Activated naive CD4-positive, alpha-beta T cell (primary cell): ENCODE measurements around the gene AP2S1.
"Not testable (repeated sequence)": the region's sequence is repeated elsewhere in the genome, so short reads cannot be mapped to it uniquely, and the experiment has no call there.

Source experiments
- DNase-seq, 4 experiments: peaks; one replicate each; lab custom pipeline; 2025; lab: John Stamatoyannopoulos, UW

AP2S1 gene

DNA sequence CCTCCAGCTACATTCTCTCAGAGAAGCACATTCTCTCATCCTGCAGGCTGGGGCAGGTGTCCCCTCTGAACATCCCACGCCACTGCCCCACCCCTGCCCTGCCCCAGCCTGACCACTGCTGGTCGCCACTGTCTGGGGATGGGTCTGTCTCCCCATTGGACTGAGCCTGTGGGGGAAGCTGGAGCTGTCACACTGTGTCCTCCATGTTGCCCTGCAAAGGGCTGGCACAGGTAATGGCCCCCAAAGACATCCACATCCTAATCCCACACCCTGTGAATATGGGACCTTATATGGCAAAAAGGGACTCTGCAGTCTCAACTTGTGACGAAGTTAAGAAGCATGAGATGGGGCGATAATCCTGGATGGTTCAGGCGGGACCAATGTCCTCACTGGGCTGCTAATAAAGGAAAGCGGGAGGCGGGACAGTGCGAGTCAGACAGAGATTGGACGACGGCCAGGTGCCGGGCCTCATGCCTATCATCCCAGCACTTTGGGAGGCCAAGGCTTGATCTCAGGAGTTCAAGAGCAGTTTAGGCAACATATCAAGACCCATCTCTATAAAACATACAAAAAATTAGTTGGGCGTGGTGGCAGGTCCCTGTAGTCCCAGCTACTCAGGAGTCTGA is 9.1 kb downstream of the AP2S1 start:
- DNase-seq = no peak

DNA sequence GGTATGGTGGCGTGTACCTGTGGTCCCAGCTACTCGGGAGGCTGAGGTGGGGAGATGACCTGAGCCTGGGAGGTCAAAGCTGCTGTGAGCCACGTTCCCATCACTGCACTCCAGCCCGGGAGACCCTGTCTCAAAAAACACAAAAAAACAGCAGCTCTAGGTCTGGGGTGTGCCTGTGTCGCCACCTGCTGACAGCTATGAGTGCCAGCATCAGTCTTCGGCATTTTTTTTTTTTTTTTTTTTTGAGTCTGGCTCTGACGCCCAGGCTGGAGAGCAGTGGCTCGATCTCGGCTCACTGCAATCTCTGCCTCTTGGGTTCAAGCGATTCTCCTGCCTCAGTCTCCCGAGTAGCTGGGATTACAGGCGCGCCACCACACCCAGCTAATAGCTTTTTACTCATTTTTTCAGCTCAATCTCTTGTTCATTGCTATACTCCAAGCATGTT is 10.1 kb downstream of the AP2S1 start:
- peak in 1 of 4 experiments; percentile 38 for DNase-seq

DNA sequence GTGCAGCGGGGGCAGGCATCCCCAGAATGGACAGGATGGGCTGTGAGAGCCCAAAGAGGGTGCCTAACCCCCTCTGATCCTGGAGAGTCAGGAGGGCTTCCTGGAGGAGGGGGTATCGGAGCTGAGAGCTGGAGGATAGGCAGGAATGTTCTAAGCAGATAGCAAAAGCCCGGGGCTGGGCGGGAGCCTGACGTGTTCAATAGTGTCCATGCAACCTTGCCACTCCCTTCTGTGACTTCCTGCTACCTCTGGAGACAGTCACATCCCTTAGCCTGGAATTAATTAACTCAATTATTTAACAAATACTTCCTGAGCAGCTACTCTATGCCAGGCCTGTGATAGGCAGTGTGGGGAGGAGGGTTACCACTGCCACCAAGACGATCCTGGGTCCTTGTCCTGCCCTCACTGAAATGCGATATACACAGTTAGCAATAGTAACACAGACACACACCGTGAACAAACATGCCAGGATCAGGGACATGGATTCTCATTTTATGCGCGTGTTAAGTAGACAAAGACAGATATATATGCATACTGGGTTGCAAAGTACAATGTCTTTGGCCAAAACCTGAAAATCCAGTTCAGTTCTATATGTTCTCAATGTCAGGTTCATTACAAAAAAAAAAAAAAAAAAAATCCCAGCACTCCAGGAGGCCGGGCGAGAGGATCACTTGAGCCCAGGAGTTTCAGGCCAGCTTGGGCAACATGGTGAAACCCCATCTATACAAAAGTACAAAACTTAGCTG is 10.7 kb downstream of the AP2S1 start:
- no peak for DNase-seq

- DNase-seq = no peak
Observed at GRCh38 chr19:46838160-46838559, 12.5 kb downstream of the AP2S1 start.

DNA sequence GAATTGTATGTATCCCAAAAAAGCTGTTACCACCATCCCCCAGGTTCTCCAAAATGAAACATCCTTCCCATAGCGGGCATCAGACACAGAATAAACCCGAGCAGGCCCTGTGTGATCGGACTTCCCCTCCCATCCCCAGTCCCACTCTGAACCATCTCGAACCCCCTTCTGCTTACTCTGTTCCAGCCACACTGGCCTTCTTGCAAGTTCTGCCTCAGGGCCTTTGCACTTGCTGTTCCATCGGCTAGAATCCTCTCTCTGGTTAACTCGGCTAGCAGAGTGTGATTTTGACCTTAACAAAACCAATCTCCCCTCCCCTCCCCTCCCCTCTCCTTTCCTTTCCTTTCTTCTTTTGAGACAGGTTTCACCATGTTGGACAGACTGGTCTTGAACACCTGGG is 15.7 kb downstream of the AP2S1 start:
- no peak for DNase-seq

- DNase-seq = no peak
Observed at GRCh38 chr19:46834121-46834520, 16.5 kb downstream of the AP2S1 start.

DNA sequence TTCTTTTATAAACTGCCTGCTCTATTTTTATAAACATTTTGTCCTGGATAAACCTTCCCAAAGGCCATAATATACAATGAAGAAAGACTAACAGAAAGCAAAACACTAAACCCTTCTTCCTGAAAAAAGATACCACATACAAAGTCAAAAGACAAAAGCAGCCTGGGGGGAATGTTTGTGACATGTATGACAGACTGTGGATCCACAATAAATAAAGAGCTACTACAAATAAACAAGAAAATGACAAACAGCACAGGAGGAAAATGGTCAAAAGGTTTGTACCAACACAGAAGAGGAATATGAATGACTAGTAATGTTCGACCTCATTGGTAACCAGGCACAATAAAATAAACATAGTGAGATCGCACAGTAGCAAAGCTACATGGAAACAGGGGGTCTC is 19.8 kb downstream of the AP2S1 start:
- DNase-seq = no peak

DNA sequence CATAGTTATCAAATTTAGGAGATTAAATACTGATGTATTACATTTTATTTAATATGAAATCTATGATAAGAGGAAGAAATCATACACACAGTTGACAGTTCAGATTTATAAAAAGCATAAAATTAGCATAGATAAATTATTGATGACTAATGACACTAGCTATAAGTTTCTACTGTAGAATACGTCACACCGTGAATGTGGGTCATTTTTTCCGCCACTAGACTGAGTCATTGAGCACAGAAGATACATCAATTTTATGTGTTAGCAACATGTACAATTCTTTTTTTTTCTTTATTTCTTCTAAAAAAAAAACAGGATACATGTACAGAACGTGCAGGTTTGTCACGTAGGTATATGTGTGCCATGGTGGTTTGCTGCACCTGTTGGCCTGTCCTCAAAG is 22.2 kb downstream of the AP2S1 start:
- DNase-seq = no peak

GRCh38 chr19:46825731-46826055 is 25.0 kb downstream of the AP2S1 start:
- no peak for DNase-seq

DNA sequence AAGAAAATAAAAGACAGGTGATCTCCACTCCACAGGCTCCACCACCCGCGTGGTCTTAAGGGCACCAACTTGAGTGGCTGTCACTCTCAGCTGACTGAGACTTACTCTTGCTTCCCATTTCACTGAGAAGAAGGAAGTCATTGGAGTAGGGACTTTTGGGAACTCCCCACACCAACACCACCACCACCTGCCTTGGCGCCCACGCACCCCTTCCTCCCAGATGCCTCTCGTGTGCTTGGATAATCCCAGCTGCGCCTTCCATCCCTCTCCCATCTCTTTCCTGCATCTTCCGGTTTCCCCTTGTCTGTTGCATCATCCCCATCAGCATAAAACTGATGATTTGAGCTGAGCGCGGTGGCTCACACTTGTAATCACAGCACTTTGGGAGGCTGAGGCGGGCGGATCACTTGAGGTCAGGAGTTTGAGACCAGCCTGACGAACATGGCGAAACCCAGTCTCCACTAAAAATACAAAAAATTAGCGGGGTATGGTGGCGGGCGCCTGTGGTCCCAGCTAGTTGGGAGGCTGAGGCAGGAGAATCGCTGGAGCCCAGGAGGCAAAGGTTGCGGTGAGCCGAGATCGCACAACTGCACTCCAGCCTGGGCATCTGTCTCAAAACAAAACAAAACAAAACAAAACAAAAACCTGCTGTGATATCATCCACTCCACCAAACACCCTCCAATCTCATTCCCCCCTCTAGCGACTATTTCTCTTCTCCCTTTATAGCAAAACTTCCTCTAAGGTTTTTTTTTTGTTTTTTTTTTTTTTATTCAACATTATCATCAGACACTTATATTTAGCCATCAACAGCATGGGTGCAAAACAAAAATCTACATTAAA is 25.5 kb downstream of the AP2S1 start:
- DNase-seq = no peak

DNA sequence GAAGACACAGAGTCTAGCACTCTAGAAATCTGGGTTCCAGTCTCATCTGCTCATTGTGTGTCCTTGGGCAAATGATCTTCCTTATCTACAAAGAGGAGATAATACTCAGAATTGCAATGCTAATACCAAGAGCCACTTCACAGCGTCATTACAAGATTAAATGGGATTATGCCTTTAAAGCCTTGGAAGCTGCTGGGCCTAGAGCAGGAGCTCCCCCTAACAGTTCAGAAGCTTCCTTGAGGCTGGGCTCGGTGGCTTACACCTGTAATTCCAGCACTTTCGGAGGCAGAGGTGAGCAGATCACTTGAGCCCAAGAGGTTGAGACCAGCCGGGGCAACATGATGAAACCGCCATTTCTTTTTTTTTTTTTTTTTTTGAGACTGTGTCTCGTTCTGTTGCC is 27.6 kb downstream of the AP2S1 start:
- no peak for DNase-seq

DNA sequence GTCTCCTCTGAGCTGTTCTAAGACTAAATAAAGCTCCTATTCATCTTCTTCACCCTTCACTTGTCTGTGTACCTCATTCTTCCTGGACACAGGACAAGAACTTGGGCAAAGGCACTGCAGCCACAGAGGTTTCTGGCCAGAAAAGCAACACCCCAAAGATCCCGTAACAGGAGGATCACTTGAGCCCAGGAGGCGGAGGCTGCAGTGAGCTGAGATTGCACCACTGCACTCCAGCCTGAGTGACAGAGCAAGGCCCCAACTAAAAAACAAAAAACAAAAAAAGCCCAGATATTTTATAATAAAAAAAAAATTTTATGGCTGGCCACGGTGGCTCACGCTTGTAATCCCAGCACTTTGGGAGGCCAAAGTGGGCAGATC is 28.2 kb downstream of the AP2S1 start:
- not testable (repeated sequence) for DNase-seq

- peak in 3 of 4 experiments; percentile 9 to 57 (median 52) for DNase-seq
Observed at GRCh38 chr19:46821512-46822409, 28.9 kb downstream of the AP2S1 start.

DNA sequence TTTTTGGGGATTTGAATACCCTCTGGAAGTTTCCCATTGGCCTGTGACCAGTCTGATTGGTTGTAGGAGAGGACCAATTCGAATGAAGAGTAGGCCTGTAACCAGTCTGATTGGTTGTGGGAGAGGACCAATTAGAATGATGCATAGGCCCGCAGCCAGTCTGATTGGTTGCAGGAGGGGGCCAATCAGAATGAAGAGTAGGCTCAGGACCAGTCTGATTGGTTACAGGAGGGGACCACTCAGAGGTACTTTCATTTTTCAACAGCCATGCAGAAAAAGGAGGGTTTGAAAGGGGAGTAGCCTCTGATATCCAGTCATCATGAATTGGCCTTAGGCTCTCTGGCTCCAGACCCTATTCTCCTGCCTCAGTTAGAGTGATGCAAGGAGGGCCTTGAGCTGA is 31.8 kb downstream of the AP2S1 start:
- DNase-seq = no peak

GRCh38 chr19:46815833-46816627 is 34.6 kb downstream of the AP2S1 start:
- no peak for DNase-seq

DNA sequence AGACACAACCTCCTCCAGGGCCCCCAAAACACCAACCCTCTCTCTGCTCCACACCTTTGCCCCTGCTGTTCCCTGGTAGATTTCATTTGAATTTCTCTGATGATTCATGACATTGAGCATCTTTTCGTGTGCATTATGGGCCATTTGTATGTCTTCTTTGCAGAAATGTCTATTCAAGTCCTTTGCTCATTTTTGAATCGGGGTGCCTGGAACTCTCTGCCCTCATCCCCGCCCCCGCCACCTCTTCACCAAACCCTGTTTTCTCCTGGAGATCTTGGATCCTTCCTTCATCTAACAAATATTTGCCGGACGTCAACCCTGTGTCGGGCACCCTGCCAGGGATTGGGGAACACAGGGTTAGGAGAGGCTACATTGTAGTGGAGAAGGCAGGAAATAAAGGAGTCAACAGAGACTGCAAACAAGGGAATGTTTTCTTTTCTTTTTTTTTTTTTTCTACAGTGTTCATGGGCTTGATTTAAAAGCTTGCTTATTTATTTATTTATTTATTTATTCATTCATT is 36.7 kb downstream of the AP2S1 start:
- DNase-seq = no peak

DNA sequence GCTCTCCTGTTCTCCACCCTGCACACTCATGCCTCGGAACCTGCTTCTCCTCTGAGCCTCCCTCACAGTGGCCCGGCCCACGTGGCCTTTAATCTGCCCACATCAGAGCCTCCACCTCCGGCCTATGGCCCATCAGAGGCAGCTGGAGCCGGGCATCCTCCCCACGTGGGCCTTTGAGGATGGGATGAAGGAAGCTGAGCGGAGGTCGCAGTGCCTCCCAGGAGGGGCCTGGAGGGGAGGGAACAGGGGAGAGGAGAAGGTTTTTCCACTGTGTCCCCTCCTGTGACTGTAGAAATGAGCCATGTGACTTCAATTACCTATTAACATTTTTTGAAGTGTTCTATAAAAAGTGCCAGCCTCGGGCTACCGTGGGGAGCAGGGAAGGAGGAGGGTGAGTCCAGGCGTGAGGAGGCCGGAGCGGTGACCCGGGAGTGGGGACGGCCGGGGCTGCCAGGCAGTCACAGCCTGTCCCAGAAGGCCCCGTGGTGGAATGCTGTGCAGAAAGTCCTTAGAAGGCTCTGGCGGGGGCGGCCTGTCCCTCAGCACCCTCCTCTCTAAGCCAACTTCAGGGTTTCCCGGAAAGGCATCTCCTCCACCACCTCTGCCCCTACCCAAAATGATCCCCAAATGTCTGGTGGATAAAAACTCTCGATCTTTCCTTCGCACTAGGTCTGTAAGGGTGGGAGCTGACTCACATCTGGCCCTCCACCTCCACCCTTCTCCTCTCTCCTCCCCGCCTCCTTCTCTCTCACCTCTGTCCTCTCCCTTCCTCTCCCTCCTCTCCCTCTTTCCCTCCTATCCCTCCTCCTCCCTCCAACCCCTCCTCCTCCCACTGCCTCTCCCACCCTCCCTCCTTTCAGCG is 37.4 kb downstream of the AP2S1 start:
- DNase-seq = no peak

GRCh38 chr19:46809534-46810272 is 40.9 kb downstream of the AP2S1 start:
- DNase-seq = no peak

GRCh38 chr19:46806656-46807055 is 44.0 kb downstream of the AP2S1 start:
- DNase-seq = no peak
